ENCODE measurements around the gene CACNA2D3.
"Not testable (repeated sequence)": the region's sequence is repeated elsewhere in the genome, so short reads cannot be mapped to it uniquely, and the experiment has no call there.

The CACNA2D3 gene

DNA sequence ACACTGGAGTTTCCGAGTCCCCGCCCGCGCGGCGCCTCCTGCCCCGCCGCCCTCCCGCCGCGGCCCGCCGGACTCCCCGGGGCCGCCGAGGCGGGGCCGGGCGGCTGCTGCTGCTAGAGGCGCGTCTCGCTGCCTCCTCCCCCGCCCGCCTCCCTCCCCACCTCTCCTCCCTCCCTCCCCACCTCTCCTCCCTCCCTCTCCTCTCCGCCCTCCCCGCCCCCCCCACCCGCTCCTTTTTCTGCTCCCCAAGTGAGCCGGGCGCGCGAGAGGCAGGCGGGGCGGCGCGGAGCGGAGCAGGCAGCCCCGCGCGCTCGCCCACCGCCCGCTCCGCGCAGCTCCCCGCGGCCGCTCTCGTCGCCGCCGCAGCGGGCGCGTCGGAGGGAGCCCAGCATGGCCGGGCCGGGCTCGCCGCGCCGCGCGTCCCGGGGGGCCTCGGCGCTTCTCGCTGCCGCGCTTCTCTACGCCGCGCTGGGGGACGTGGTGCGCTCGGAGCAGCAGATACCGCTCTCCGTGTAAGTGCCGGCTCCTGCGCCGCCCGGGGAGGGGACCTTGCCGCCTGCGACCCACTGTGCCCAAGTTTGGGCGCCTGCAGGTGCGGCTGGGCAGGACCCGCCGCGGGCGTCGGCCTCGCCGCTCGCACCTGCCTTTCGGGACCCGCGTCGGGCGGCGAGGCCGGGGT is at the start of gene CACNA2D3:
CACNA2D3 (plus strand) TSS at position 229 of the 679 bp plus-strand sequence.
- DNase-seq (ENCODE audit: low read depth): no peak

GRCh38 chr3:54073386-54073785 is 49.0 kb upstream of the CACNA2D3 start:
- DNase-seq (ENCODE audit: low read depth): no peak

DNA sequence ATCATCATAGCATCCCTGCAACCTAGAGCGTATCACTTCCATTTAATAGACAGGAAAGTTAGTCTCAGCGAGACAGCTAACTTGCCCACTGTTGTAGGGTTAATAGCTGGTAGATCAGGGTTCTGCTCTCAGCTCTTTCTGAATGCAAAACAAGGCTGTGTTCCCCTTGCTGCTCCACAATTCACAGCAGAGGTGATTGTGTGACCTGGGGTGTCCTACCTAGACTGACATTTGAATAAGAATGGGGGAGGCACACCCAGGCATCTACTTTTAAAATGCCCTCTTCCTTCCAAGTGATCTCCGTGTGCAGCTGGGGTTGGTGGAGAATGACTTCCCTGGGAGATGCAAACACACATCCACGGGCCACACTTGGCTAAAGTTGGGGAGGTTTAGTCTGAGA is 43.0 kb upstream of the CACNA2D3 start:
- no peak for DNase-seq (ENCODE audit: low read depth)

DNA sequence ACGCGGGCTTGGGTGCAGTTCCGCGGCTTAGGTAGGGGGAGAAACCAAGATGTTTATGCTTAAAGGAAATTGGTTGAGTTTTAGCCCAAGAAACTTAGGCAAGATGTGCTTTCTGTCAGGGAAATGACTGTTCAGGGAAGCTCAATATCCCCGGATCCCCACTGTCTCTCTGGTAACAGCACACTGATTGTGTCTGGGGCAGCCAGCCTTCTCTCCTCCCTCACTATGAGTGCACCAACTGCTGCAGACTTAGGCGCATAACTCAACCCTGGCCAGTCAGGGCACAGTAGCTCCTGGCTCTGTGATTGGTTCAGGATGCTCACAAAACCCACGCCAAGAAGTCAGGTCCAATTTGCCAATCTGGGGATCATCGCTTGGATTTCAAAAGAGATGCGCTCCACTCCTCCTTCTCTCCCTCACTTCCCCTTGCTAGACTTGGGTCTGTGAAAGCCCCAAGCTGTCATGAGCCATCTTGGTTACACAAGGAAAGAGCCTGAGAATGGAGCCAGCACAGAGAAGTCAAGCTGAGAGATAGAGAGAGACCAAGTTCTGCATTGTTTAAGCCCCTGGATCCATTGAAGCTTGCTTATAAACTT is 42.5 kb upstream of the CACNA2D3 start:
- no peak for DNase-seq (ENCODE audit: low read depth)

- DNase-seq (ENCODE audit: low read depth): no peak
Measured at GRCh38 chr3:54083921-54084320, 38.4 kb upstream of the CACNA2D3 start.

DNA sequence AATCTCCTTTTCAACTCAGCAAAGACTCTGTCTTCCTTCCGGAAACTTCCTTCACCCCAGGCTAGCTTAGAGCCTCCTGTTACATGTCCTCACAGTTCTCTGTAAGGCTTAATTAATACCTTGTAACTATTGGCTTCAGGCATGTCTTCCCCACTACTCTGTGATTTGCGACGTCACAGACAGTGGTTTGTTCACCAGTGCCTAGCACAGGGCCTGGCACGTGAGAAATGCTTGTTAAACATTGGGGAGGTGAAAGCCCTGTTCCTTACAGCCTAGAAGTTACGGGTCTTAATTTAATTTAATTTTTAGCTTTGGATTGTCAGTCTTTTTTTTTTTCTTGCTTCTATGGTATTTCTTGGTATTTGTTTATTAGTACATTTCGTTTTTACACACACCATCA is 36.4 kb upstream of the CACNA2D3 start:
- DNase-seq (ENCODE audit: low read depth): no peak

- DNase-seq (ENCODE audit: low read depth): no peak
Measured at GRCh38 chr3:54086652-54087405, 35.5 kb upstream of the CACNA2D3 start.

- DNase-seq (ENCODE audit: low read depth): no peak
Measured at GRCh38 chr3:54087581-54088410, 34.6 kb upstream of the CACNA2D3 start.

GRCh38 chr3:54093491-54094248 is 28.7 kb upstream of the CACNA2D3 start:
- DNase-seq (ENCODE audit: low read depth): no peak

DNA sequence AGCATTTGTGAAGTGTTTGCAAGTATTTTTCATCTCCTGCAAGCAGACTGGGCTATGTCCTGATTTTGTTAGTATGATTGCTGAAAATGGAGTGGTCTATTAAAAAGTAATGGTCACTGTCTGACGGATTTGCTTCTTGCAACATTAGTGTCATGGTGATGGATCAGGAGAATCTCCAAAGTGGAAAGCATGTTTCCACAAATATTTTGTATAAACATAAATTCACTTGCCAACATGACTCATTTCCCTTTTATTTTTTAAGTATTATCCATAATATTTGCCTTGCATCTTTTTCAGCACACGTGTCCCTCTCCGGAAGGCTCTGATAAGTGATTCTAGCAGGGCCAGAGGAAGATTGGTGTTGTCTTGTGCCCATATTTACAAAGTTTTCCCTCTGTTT is 27.4 kb upstream of the CACNA2D3 start:
- DNase-seq (ENCODE audit: low read depth): no peak

GRCh38 chr3:54099381-54099780 is 23.0 kb upstream of the CACNA2D3 start:
- no peak for DNase-seq (ENCODE audit: low read depth)

- no peak for DNase-seq (ENCODE audit: low read depth)
Measured at GRCh38 chr3:54104084-54104483, 18.3 kb upstream of the CACNA2D3 start.

GRCh38 chr3:54116129-54116528 is 6.2 kb upstream of the CACNA2D3 start:
- DNase-seq (ENCODE audit: low read depth): not testable (repeated sequence)

DNA sequence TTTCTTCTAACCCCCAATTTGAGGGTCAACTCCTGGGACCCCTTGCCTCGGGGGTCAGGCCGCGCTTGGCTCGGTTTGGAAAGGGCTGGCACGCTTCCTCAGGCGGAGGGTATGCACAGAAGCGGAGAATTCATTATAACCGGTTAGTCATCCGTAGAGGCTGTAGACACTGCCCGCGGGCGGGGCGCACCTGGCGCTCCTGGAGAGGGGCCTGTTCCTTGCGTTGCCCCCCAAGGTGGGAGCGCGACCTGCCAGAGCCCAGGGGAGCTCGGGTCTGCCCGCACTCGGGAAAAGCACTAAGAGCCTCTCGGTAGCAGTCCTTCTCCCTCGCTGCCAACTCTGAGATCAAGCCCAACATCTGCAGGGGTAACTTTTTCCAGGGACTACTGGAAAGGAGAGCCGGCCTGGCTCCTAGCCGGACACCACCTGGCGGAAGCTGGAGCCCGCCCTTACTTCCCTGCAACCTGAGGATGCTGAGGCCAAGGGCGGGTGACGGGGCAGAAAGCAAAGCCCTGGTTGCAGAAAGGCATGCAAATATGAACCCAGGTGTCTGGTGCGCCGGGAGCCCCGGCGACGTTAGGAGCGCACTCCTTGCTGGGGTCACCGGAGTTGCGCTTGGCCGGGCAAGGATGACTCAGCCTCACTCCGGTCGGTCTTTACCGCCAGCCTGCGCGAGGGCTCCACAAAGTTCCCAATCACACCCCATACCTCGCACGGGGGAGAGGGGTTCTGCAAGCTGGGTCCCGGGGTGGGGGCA is 1.5 kb upstream of the CACNA2D3 start:
- DNase-seq (ENCODE audit: low read depth): no peak

- no peak for DNase-seq (ENCODE audit: low read depth)
Measured at GRCh38 chr3:54121414-54122323, 683 bp upstream of the CACNA2D3 start.

- no peak for DNase-seq (ENCODE audit: low read depth)
Measured at GRCh38 chr3:54123003-54123775, 837 bp downstream of the CACNA2D3 start.

DNA sequence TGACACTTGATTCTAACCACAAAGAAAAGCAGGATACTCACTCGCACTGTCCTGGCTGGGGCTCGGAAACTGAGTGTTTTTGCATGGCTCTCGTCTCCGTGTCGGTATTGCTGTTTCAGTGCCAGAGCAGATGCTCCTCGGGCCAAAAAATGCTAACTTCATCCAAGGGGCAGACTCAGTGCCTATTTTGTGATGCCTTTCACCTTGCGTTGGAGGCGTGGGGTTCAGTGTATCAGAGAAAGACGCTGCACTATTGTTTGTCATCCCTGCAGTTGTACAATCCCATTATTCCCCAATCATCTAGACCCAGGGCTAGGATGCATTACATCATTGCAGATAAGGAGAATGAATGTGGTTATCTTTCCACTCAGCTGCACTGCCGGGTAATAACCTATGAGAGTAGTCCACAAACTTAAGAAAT is 1.4 kb downstream of the CACNA2D3 start:
- DNase-seq (ENCODE audit: low read depth): no peak

DNA sequence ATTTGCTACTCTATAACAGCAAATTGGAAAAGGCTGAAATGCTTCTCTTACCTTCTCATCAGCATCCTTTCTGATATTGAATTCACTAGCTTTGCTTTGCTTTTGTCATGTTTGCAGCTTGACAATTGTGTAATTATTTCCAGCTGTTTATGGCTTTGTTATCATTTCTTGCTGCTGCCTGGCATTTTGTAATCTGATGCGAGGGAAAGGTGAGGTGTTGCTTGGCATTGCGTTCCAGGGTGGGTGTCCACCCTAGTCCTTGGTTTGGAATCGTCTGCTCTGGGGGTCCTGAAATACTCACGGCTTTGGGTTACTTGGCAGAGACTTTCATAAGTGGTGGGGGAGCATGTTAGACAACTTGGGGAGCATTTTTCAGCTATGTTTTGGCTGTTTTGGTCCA is 2.9 kb downstream of the CACNA2D3 start:
- DNase-seq (ENCODE audit: low read depth): no peak

GRCh38 chr3:54126551-54126950 is 4.2 kb downstream of the CACNA2D3 start:
- no peak for DNase-seq (ENCODE audit: low read depth)
